Stimulated activated CD4-positive, alpha-beta T cell treated with anti-CD3 and anti-CD28 coated beads, Interleukin-4, amount 100 ng/mL, for 1 hour (primary cell): ENCODE measurements around the gene CRYBG1.

Experiments
- DNase-seq: peaks from one replicate; pipeline ENCODE4 v3.0.0-alpha.2; 2020

The CRYBG1 gene

GRCh38 chr6:106612671-106613416 is 252.3 kb downstream of the CRYBG1 start:
- no peak for DNase-seq

GRCh38 chr6:106613590-106613989 is 253.1 kb downstream of the CRYBG1 start:
- DNase-seq: no peak

GRCh38 chr6:106614166-106614565 is 253.6 kb downstream of the CRYBG1 start:
- no peak for DNase-seq

- DNase-seq: no peak
These were observed 254.2 kb downstream of the CRYBG1 start for GRCh38 chr6:106614592-106615257.

- DNase-seq: no peak
These were observed 256.8 kb downstream of the CRYBG1 start for GRCh38 chr6:106617302-106617701.

GRCh38 chr6:106617857-106618256 is 257.3 kb downstream of the CRYBG1 start:
- DNase-seq: no peak

- no peak for DNase-seq
These were observed 257.8 kb downstream of the CRYBG1 start for GRCh38 chr6:106618324-106618723.

- DNase-seq: no peak
These were observed 258.7 kb downstream of the CRYBG1 start for GRCh38 chr6:106619223-106619622.

GRCh38 chr6:106620931-106621672 is 260.6 kb downstream of the CRYBG1 start:
- no peak for DNase-seq
